Omental fat pad (tissue), 4 donors: ENCODE measurements around the gene REM2. TPM values are rescaled to one million over a fixed set of nuclear protein-coding genes. Genes with fewer than 3 reads are reported as not detected.
A peak's percentile ranks its signal among the peaks of the same experiment; 100 is the strongest.
"Not testable (repeated sequence)": the region's sequence is repeated elsewhere in the genome, so short reads cannot be mapped to it uniquely, and the experiment has no call there.

Experiments used
- ATAC-seq: fragments of 150-250 bp; one replicate; pipeline ENCODE4 v1.9.1; 2016; ENCODE audit warnings: mild to moderate bottlenecking, moderate library complexity; ENCODE audit not compliant: low FRiP score
- DNase-seq: peaks from one replicate; pipeline ENCODE4 v3.0.0-alpha.2; 2019; ENCODE audit warnings: low spot score
- CTCF ChIP-seq, 3 donors: fragments of 450-650 bp; IDR thresholded peaks; one replicate each; pipeline ENCODE4 v1.5.1; 2016 to 2017; ENCODE audit warnings: antibody characterized with exemption in 3 of 3, mild to moderate bottlenecking in 3 of 3, moderate library complexity in 2 of 3
- total RNA-seq, 4 donors: library from RNA; depleted of rRNA; stranded (reverse); fragments of >200 nt; gene quantifications; one replicate each; pipeline ENCODE4 v1.1.0, GENCODE V29; 2016

Gene REM2
- total RNA-seq, 4 donors from 2014 or later = 0.24 to 3.3 (median 1.0) TPM

GRCh38 chr14:22850944-22851764, 31.9 kb upstream of the REM2 start:
- ATAC-seq (peak; percentile 65), DNase-seq (peak; percentile 53)
- no peak for TF ChIP-seq CTCF (IDR thresholded peaks at IDR 0.05)

- ATAC-seq, DNase-seq: not testable (repeated sequence)
These were observed 30.8 kb upstream of the REM2 start for GRCh38 chr14:22852178-22852577.

DNA sequence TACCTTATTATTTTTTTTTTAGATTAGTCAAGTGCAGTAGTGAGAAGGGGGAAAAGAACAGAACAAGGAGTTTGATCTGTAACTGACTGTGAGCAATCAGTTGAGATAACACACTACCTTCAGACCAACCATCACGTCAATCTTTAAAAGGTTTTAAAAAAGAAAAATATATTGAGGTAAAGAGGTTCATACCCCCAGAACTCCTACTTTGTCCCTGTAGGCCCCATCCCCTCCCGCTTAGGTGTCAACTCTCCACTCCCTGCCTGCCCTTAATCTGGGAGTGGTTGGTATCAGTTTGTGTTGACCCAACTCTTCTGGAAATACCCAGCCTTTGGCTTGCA, 30.5 kb upstream of the REM2 start:
- no peak for DNase-seq
- TF ChIP-seq CTCF (IDR thresholded peaks at IDR 0.05) = no peak
- ATAC-seq = no peak

DNA sequence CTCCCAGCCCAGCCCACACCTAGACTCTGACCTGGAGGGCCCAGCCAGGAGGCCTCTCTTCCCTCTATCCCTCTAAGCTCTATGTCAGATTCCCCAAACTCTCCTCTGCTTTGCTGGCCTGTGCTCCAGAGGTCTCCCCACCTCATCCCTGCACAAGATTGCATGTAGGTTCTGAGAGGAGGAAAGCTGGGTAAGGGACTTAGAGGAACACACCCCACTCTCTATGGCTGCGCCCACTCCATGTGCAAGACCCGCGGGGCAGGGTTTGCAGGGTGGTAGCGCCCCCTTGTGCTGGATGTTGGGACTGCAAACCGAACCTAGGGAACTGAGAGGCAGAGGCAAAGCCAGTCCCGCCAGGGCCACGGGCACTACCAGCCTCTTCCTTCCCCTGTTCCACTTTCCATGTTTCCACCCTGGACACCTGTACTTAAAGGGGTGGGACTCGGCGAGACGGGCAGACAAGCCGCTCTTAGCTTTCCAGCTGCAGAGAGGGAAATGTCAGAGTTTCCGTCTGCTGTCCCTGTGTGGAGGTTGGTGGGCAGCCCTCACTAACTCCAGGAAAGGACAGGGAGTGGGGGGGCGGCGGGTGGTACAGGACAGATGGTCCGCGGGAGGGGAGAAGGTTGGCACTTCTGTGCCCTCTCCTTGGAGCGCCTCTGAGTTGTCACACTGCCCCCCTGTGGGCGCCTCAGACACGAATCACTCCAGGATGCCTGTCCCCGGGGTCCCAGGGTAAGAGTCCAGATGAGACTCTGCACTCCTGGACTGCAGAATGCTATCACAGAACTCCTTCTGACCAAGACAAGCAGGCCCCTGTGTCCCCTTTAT, 29.9 kb upstream of the REM2 start:
- ATAC-seq (peak; percentile 75), DNase-seq (peak; percentile 100)
- TF ChIP-seq CTCF (IDR thresholded peaks at IDR 0.05) = peak in 2 of 3 donors; percentile 78 to 95

DNA sequence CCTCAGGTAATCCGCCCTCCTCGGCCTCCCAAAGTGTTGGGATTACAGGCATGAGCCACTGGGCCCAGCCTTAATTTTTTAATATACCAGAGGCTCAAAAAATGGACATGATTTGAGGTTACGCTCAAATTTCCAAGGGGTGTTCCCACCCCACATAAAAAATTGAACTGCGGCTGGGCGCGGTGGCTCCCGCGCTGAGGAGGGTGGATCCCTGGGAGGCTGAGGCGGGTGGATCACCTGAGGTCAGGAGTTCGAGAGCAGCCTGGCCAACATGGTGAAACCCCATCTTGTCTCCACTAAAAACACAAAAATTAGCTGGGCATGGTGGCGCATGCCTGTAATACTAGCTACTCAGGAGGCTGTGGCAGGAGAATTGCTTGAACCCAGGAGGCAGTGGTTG, 28.7 kb upstream of the REM2 start:
- not testable (repeated sequence) for ATAC-seq, DNase-seq

- DNase-seq (no peak), ATAC-seq (no peak)
- TF ChIP-seq CTCF (IDR thresholded peaks at IDR 0.05) = no peak
These were observed 27.9 kb upstream of the REM2 start for GRCh38 chr14:22854963-22855724.

- no peak for TF ChIP-seq CTCF (IDR thresholded peaks at IDR 0.05)
- ATAC-seq (no peak), DNase-seq (no peak)
These were observed 26.6 kb upstream of the REM2 start for GRCh38 chr14:22856428-22856827.

- not testable (repeated sequence) for DNase-seq, ATAC-seq
These were observed 22.6 kb upstream of the REM2 start for GRCh38 chr14:22860377-22860776.
